IPS-15b (cell line): ENCODE measurements around the gene COMTD1.
"Not testable (repeated sequence)": the region's sequence is repeated elsewhere in the genome, so short reads cannot be mapped to it uniquely, and the experiment has no call there.

Experiments used
- H3K27me3 ChIP-seq: one replicate; pipeline ENCODE4 v1.6.1; 2013; ENCODE audit warnings: low read length; ENCODE audit not compliant: control insufficient read depth, insufficient read depth
- H3K36me3 ChIP-seq: one replicate; pipeline ENCODE4 v1.6.1; 2013; ENCODE audit warnings: low read length; ENCODE audit not compliant: control insufficient read depth, insufficient read depth
- H3K4me1 ChIP-seq: one replicate; pipeline ENCODE4 v1.6.1; 2013; ENCODE audit warnings: mild to moderate bottlenecking, low read length; ENCODE audit not compliant: control insufficient read depth, insufficient read depth
- H3K4me3 ChIP-seq: one replicate; pipeline ENCODE4 v1.5.1; 2013; ENCODE audit warnings: low read depth, low read length
- H3K9ac ChIP-seq: one replicate; pipeline ENCODE4 v1.6.1; 2013; ENCODE audit warnings: low read depth, mild to moderate bottlenecking, low read length
- H3K9me3 ChIP-seq: one replicate; pipeline ENCODE4 v1.6.1; 2013; ENCODE audit warnings: mild to moderate bottlenecking, low read length; ENCODE audit not compliant: control insufficient read depth, insufficient read depth

Gene COMTD1

DNA sequence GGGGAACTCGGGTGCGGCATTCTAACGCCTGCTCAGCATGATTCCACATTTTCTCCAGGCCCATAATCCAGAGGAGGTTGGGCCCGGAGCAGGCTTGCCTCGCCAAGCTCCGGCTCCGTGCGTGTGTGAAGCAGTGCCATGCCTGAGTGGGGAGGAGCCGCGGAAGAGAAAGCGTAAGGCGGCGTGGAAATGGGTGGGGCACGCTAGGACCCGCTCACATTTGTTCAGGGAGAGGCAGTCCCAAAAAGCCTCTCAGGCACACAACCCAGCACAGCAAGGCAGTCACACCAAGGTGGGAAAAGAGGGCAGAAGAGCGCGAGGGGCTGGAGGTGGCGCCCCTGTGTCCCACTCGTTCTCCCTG, 25.9 kb downstream of the COMTD1 start:
- Histone ChIP-seq H3K9me3 (no peaks in the 10 kb centered on the region), H3K36me3 (peaks cover 21% of the 10 kb centered on the region), H3K4me1 (peaks cover 8% of the 10 kb centered on the region), H3K9ac (peak overlapping the region; percentile 98), H3K4me3 (peak overlapping the region; percentile 96), H3K27me3 (no peaks in the 10 kb centered on the region)

DNA sequence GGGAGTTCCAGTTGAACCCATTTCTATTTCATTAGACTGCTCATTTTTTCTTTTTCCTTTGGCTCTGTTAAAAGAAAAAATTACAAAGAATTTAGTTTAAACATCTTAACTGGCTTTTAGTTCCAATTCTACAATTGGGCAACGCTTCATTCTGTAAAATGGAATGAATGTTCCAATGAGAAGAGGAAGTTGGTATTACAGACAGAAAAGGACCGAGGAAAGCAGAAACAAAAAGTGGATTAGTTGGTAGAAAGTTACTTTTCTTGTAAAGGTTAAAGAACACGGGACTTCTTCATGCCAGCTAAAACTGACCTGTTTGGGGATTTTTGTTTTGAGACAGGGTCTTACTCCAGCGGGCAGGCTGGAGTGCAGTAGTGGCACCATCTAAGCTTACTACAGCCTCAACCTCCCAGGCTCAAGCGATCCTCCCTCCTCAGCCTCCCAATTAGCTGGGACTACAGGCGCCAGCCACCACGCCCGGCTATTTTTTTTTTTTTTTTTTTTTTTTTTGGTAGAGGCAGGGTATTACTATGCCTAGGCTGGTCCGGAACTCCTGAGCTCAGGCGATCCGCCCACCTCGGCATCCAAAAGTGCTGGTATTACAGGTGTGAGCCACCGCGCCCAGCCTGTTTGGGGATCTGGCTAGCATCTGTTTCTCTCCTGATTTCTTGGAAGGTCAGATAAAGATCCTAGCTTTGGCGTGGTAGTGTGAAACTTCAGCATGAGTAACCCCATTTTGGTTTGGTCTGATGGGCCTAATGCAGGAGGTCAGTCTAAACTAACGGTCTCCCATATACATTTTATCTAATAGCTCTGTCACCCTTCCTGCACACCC, 26.5 kb downstream of the COMTD1 start:
- Histone ChIP-seq H3K4me1 (peaks cover 8% of the 10 kb centered on the region), H3K9ac (peak overlapping the region; percentile 98), H3K27me3 (no peaks in the 10 kb centered on the region), H3K9me3 (no peaks in the 10 kb centered on the region), H3K36me3 (peaks cover 15% of the 10 kb centered on the region), H3K4me3 (peak overlapping the region; percentile 96)

DNA sequence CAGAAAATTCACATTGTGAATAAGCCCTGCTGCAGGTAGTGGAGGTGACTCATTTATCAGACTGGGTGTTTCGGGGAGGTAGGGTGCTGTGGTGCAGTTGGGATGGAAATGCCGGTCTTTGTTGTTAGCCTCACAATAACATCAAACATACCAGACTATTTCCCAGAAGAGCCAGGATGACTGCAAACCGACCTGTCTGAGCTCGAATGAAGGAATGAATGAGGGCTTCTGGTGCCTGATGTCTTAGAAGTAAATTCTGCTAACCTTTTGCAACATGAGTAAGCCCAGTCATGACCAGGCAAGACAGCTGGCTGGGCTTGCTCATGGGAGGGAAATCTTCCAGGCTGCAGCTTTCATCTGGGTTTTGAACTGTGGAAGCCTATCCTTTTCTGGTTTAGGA, 27.6 kb downstream of the COMTD1 start:
- Histone ChIP-seq H3K27me3 (no peaks in the 10 kb centered on the region), H3K4me3 (no peak overlapping the region), H3K9ac (no peak overlapping the region), H3K36me3 (peaks cover 10% of the 10 kb centered on the region), H3K4me1 (peaks cover 8% of the 10 kb centered on the region), H3K9me3 (no peaks in the 10 kb centered on the region)

DNA sequence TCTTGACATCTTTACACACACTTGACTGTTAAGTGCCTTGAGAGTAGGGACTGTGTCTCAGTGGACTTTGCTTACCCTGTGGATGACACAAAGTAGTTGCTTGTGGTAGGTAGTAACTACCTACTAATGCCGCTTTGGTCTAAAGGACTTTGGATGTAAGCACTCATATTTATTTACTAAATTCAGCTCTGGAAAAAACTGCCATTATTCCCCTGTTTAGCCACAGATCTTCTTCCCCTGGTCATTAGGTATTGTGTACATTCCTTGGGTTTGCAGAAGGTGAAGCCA, 28.0 kb downstream of the COMTD1 start:
- no peak overlapping the region for H3K9ac ChIP-seq

DNA sequence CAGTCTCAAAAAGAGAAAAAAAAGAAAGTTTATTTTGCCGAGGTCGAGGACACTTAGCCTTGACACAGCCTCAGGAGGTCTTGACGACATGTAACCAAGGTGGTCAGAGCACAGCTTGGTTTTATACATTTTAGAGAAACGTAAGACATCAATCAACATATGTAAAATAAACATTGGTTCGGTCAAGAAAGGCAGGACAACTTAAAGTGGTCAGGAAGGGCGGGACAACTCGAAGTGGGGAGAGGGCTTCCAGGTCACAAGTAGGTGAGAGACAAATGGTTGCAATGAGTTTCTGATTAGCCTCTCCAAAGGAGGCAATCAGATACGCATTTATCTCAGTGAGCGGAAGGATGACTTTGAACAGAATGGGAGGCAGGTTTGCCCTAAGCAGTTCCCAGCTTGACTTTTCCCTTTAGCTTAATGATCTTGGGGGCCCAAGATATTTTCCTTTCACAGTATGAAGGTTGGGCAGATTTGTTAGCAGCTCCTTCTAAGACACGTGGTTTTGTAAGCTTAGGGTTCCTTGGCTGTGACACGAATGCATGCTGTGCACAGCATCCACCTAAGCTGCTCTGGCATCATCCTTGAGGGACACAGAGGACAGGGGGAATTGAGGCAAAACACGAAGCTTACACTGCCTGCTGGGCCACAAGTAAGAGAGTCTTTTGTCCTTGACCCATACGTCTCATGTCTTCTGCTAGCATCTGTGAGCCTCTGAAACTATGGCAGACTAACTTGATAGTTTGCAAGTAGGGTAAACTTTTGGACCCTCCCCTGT, 28.5 kb downstream of the COMTD1 start:
- Histone ChIP-seq H3K4me1 (peaks cover 6% of the 10 kb centered on the region), H3K9me3 (no peaks in the 10 kb centered on the region), H3K9ac (no peak overlapping the region), H3K27me3 (no peaks in the 10 kb centered on the region), H3K4me3 (no peak overlapping the region), H3K36me3 (peaks cover under 1% of the 10 kb centered on the region)

More for the DNA sequence above, 28.0 kb downstream of the COMTD1 start:
- Histone ChIP-seq H3K27me3 (no peaks in the 10 kb centered on the region), H3K4me1 (peaks cover 8% of the 10 kb centered on the region), H3K4me3 (no peak overlapping the region), H3K36me3 (peaks cover 6% of the 10 kb centered on the region), H3K9me3 (no peaks in the 10 kb centered on the region)

DNA sequence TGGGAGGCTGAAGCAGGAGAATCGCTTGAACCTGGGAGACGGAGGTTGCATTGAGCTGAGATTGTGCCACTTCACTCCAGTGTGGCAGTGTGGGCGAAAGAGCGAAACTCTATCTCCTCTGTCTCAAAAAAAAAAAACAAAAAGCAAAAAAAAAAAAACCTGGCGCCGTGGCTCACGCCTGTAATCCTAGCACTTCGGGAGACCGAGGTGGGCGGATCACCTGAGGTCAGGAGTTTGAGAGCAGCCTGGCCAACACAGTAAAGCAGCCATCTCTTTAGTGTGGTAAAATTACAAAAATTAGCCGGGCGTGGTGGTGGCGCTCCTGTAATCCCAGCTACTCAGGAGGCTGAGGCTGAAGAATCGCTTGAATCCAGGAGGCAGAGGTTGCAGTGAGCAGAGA, 29.1 kb downstream of the COMTD1 start:
- not testable (repeated sequence) for H3K36me3 ChIP-seq, H3K27me3 ChIP-seq, H3K4me3 ChIP-seq, H3K9ac ChIP-seq, H3K9me3 ChIP-seq, H3K4me1 ChIP-seq

DNA sequence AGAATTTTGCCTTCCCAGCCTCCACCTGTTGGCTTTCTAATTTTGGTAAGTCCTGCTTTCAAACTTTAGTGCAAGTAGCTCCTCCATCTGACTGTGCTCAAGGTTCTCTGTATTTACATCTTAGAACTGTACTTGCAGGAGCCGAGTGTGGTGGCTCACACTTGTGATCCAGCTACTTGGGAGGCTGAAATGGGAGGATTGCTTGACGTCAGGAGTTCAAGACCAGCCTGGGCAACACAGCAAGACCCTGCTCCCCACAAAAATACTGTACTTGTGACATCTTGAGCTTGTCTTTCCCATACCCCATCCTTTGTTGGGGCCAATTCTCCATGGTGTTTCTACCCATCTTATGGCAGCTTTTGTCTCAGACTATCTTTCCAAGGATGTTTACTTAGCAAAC, 29.8 kb downstream of the COMTD1 start:
- H3K9me3 ChIP-seq, result no peaks in the 10 kb centered on the region
- no peak overlapping the region for H3K9ac ChIP-seq
- H3K4me3 ChIP-seq, result no peak overlapping the region
- no peaks in the 10 kb centered on the region for H3K27me3 ChIP-seq
- H3K4me1 ChIP-seq, result peaks cover 3% of the 10 kb centered on the region
- no peaks in the 10 kb centered on the region for H3K36me3 ChIP-seq

DNA sequence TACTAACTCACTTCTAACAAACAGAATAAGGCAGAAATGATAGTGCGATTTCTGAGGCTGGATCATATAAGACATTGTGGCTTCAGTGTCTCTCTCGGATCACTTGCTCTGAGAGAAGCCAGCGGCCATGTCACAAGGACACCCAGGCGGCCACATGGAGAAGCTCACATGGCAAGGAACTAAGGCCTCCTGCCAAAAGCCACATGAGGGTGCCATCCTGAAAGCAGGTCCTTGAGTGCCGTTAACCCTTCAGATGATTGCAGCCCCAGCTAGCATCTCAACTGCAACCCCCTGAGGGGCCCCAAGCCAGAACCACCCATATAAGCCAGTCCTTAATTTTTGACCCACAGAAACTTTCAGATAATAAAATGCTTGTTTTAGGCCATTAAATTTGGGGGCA, 32.0 kb downstream of the COMTD1 start:
- Histone ChIP-seq H3K27me3 (no peaks in the 10 kb centered on the region), H3K4me3 (no peak overlapping the region), H3K36me3 (no peaks in the 10 kb centered on the region), H3K9ac (no peak overlapping the region), H3K9me3 (no peaks in the 10 kb centered on the region), H3K4me1 (no peaks in the 10 kb centered on the region)

DNA sequence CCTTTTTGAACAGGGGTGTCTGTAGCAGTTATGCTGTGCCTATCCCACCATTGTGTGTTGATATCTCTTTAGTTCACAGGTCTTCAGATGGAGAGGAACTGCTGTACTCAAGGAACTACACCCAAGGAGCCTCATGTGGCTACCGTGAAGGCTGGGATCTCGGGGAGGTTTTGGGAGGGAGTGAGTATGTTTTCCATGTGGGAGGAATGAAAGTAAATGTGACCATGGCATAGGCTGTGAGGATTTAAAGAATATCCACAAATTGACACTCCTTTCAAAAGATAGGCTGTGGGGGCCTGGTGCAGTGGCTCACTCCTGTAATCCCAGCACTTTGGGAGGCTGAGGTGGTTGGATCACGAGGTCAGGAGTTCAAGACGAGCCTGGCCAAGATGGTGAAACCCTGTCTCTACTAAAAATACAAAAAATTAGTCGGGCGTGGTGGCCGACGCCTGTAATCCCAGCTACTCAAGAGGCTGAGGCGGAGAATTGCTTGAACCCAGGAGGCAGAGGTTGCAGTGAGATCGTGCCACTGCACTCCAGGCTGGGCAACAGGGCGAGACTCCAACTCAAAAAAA, 32.6 kb downstream of the COMTD1 start:
- not testable (repeated sequence) for H3K9ac ChIP-seq, H3K27me3 ChIP-seq, H3K4me3 ChIP-seq, H3K9me3 ChIP-seq, H3K4me1 ChIP-seq, H3K36me3 ChIP-seq

DNA sequence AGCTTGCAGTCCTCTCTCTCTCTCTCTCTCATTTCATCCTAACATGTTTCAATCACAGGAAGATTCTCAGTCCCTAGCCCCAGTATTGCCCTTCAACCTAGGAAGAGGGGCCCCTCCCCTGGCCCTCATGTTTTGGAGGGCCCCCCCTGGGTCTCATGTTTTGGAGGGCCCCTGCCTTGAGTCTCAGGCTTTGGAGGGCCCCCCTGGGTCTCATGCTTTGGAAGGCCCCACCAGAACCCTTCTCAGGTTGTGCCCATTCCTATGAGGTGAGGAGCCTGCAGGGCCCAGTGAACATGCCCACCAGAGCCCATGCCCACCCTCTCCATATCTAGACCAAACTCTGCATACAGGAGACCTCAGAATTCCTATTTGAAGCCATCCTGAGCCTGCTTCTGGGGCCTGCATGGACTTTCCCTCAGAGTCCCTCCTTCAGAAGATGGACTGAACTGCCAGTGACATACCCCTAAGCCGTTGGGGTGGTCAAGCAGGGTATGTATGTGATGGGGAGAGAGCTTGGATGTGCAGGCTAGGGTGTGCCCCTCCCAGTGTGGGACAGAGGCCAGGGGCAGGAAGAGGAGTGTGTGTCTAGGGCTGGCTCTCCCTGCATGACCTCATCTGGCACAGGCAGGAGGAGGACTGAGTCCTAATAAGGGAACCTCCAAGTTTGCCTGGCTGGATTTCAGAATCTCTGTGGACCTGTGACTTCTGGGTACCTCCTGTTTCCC, 33.3 kb downstream of the COMTD1 start:
- H3K9me3 ChIP-seq, result no peaks in the 10 kb centered on the region
- no peak overlapping the region for H3K9ac ChIP-seq
- H3K4me3 ChIP-seq, result no peak overlapping the region

DNA sequence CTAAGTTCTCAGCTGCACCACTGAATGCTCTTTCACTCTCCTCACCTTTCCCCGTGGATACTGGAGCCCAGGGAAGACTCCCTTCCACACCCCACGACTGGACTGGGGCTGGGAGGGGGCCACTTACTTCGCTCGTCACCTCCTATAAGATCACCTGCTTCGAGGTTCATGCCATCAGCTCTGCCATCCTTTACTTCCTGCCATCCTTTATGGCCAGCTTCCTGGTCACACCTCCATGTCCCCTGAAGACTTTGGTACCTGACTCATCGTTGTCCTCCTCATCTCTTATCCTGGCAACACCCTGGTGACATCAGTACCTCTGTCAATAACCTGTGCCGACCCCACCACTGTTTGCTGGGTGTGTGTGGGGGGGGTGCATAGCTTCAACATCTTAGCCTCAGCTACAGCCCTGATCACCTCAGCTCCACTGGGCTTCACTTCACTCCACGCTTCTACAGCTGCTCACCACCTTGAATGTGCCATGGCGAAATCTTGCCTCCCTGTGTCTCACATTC, 33.9 kb downstream of the COMTD1 start:
- Histone ChIP-seq H3K36me3 (no peaks in the 10 kb centered on the region), H3K9ac (no peak overlapping the region), H3K4me1 (no peaks in the 10 kb centered on the region), H3K9me3 (no peaks in the 10 kb centered on the region), H3K27me3 (no peaks in the 10 kb centered on the region), H3K4me3 (no peak overlapping the region)

More for the DNA sequence above, 33.3 kb downstream of the COMTD1 start:
- no peaks in the 10 kb centered on the region for H3K36me3 ChIP-seq
- no peaks in the 10 kb centered on the region for H3K4me1 ChIP-seq
- H3K27me3 ChIP-seq, result no peaks in the 10 kb centered on the region
